ENCODE measurements around the gene CDIP1.

CDIP1 gene

GRCh38 chr16:4515611-4516233 lies 22.9 kb downstream of the CDIP1 start:
- in situ Hi-C loops (cut with MboI; ENCODE audit: low sequenced_read_pairs) = no loop called here

GRCh38 chr16:4514606-4515005 lies 24.0 kb downstream of the CDIP1 start:
- in situ Hi-C loops (cut with MboI; ENCODE audit: low sequenced_read_pairs) = no loop called here

- in situ Hi-C loops (cut with MboI; ENCODE audit: low sequenced_read_pairs) = no loop called here
Observed at GRCh38 chr16:4513881-4514280, 24.7 kb downstream of the CDIP1 start.

- in situ Hi-C loops (cut with MboI; ENCODE audit: low sequenced_read_pairs) = no loop called here
Observed at GRCh38 chr16:4513086-4513860, 25.3 kb downstream of the CDIP1 start.

GRCh38 chr16:4512473-4512872 lies 26.1 kb downstream of the CDIP1 start:
- in situ Hi-C loops (cut with MboI; ENCODE audit: low sequenced_read_pairs) = no loop called here

GRCh38 chr16:4511441-4512082 lies 27.0 kb downstream of the CDIP1 start:
- in situ Hi-C loops (cut with MboI; ENCODE audit: low sequenced_read_pairs) = no loop called here

GRCh38 chr16:4510747-4511426 lies 27.7 kb downstream of the CDIP1 start:
- in situ Hi-C loops (cut with MboI; ENCODE audit: low sequenced_read_pairs) = no loop called here

- in situ Hi-C loops (cut with MboI; ENCODE audit: low sequenced_read_pairs) = no loop called here
Observed at GRCh38 chr16:4510131-4510530, 28.4 kb downstream of the CDIP1 start.

GRCh38 chr16:4509420-4509819 lies 29.2 kb downstream of the CDIP1 start:
- in situ Hi-C loops (cut with MboI; ENCODE audit: low sequenced_read_pairs) = no loop called here

GRCh38 chr16:4508806-4509205 lies 29.8 kb downstream of the CDIP1 start:
- in situ Hi-C loops (cut with MboI; ENCODE audit: low sequenced_read_pairs) = no loop called here

- in situ Hi-C loops (cut with MboI; ENCODE audit: low sequenced_read_pairs) = no loop called here
Observed at GRCh38 chr16:4507588-4508345, 30.8 kb downstream of the CDIP1 start.

- in situ Hi-C loops (cut with MboI; ENCODE audit: low sequenced_read_pairs) = no loop called here
Observed at GRCh38 chr16:4506450-4506849, 32.1 kb downstream of the CDIP1 start.

GRCh38 chr16:4505356-4506147 lies 33.0 kb downstream of the CDIP1 start:
- in situ Hi-C loops (cut with MboI; ENCODE audit: low sequenced_read_pairs) = no loop called here

GRCh38 chr16:4501071-4501478 lies 37.5 kb downstream of the CDIP1 start:
- in situ Hi-C loops (cut with MboI; ENCODE audit: low sequenced_read_pairs) = no loop called here

- in situ Hi-C loops (cut with MboI; ENCODE audit: low sequenced_read_pairs) = no loop called here
Observed at GRCh38 chr16:4500272-4500671, 38.3 kb downstream of the CDIP1 start.

GRCh38 chr16:4499196-4499555 lies 39.4 kb downstream of the CDIP1 start:
- in situ Hi-C loops (cut with MboI; ENCODE audit: low sequenced_read_pairs) = no loop called here

GRCh38 chr16:4498546-4499195 lies 39.9 kb downstream of the CDIP1 start:
- in situ Hi-C loops (cut with MboI; ENCODE audit: low sequenced_read_pairs) = no loop called here

GRCh38 chr16:4496305-4496704 lies 42.3 kb downstream of the CDIP1 start:
- in situ Hi-C loops (cut with MboI; ENCODE audit: low sequenced_read_pairs) = no loop called here

- in situ Hi-C loops (cut with MboI; ENCODE audit: low sequenced_read_pairs) = no loop called here
Observed at GRCh38 chr16:4495766-4496165, 42.8 kb downstream of the CDIP1 start.
